IMR-90 (cell line): ENCODE results near the gene KLHL3. TPM values are rescaled to one million over a fixed set of nuclear protein-coding genes. Genes with fewer than 3 reads are reported as not detected.

Source experiments
- ATAC-seq: fragments of 200-7000 bp; cut with Tn5 transposase; 2 replicates; pipeline ENCODE4 v1.9.1; 2020; ENCODE audit warnings: low read depth, mild to moderate bottlenecking, moderate library complexity
- BruUV-seq: library from RNA; stranded (reverse); fragments of 400-500 nt; replicated peaks from 2 replicates; lab custom pipeline; 2021; lab: Mats Ljungman, UMichigan
- CTCF ChIA-PET: fragments of 300-600 bp; formaldehyde crosslinking; extraction: SDS; loops from one replicate; lab custom pipeline; 2021; ENCODE audit warnings: antibody characterized with exemption; lab: Yijun Ruan, JAX
- POLR2A ChIA-PET: fragments of 300-600 bp; sonication (Branson Sonifier 250); formaldehyde crosslinking; loops from one replicate; lab custom pipeline; 2022; ENCODE audit warnings: antibody characterized with exemption; ENCODE audit not compliant: unreplicated experiment; lab: Charles Lee
- DNase-seq: peaks from one replicate; pipeline ENCODE4 v3.0.0; 2013
- H2AFZ ChIP-seq: replicated peaks from 2 replicates; pipeline ENCODE3; 2013; ENCODE audit warnings: low read length, mild to moderate bottlenecking; ENCODE audit not compliant: poor library complexity
- H2AK5ac ChIP-seq: 2 replicates; pipeline ENCODE4 v1.6.1; 2013; ENCODE audit warnings: low read depth, low read length, inconsistent platforms
- H2AK9ac ChIP-seq: replicated peaks from 2 replicates; pipeline ENCODE3; 2013; ENCODE audit warnings: mild to moderate bottlenecking, low read depth, low read length, moderate library complexity; ENCODE audit not compliant: poor library complexity
- H2BK120ac ChIP-seq: 2 replicates; pipeline ENCODE4 v1.6.1; 2013; ENCODE audit warnings: low read depth, low read length, inconsistent platforms
- H2BK15ac ChIP-seq: 3 replicates; pipeline ENCODE4 v1.6.1; 2013; ENCODE audit warnings: low read depth, low read length, inconsistent platforms
- H2BK20ac ChIP-seq: 2 replicates; pipeline ENCODE4 v1.6.1; 2013; ENCODE audit warnings: low read depth, mild to moderate bottlenecking, inconsistent platforms, low read length, moderate library complexity
- H2BK5ac ChIP-seq: 2 replicates; pipeline ENCODE4 v1.6.1; 2013; ENCODE audit warnings: mild to moderate bottlenecking, low read depth, low read length, inconsistent platforms; ENCODE audit not compliant: poor library complexity, severe bottlenecking
- H3K14ac ChIP-seq: replicated peaks from 2 replicates; pipeline ENCODE4 v1.6.1; 2013; ENCODE audit warnings: low read depth, low read length, inconsistent platforms
- H3K18ac ChIP-seq: 2 replicates; pipeline ENCODE4 v1.6.1; 2013; ENCODE audit warnings: low read depth, low read length, control low read depth
- H3K23ac ChIP-seq: 2 replicates; pipeline ENCODE4 v1.6.1; 2013; ENCODE audit warnings: low read depth, low read length, inconsistent platforms
- H3K27ac ChIP-seq: 2 replicates; pipeline ENCODE4 v1.5.1; 2013; ENCODE audit warnings: mild to moderate bottlenecking, control low read depth, low read length; ENCODE audit not compliant: insufficient read depth
- H3K27me3 ChIP-seq: 2 replicates; pipeline ENCODE4 v1.6.1; 2013; ENCODE audit warnings: low read length; ENCODE audit not compliant: control insufficient read depth, insufficient read depth
- H3K36me3 ChIP-seq: 2 replicates; pipeline ENCODE4 v1.6.1; 2013; ENCODE audit warnings: low read length, mixed read lengths; ENCODE audit not compliant: control insufficient read depth, insufficient read depth
- H3K4ac ChIP-seq: 2 replicates; pipeline ENCODE4 v1.6.1; 2013; ENCODE audit warnings: low read depth, low read length, inconsistent platforms
- H3K4me1 ChIP-seq: 2 replicates; pipeline ENCODE4 v1.6.1; 2013; ENCODE audit warnings: low read length, mixed read lengths; ENCODE audit not compliant: control insufficient read depth, insufficient read depth
- H3K4me2 ChIP-seq: 2 replicates; pipeline ENCODE4 v1.6.1; 2013; ENCODE audit warnings: low read depth, mild to moderate bottlenecking, control low read depth, low read length, moderate library complexity
- H3K4me3 ChIP-seq: 2 replicates; pipeline ENCODE4 v1.5.1; 2013; ENCODE audit warnings: low read depth, mild to moderate bottlenecking, control low read depth, low read length, moderate library complexity; ENCODE audit not compliant: insufficient read depth
- H3K56ac ChIP-seq: 2 replicates; pipeline ENCODE4 v1.6.1; 2013; ENCODE audit warnings: low read length, inconsistent platforms; ENCODE audit not compliant: insufficient read depth; ENCODE audit errors: extremely low read depth
- H3K79me1 ChIP-seq, 2 experiments: 2 replicates each; pipeline ENCODE4 v1.6.1; 2013; ENCODE audit warnings: low read length in 2 of 2, inconsistent platforms in 1 of 2, low read depth in 1 of 2
- H3K9ac ChIP-seq: 2 replicates; pipeline ENCODE4 v1.6.1; 2013; ENCODE audit warnings: low read depth, low read length, control low read depth
- H3K9me1 ChIP-seq: 2 replicates; pipeline ENCODE4 v1.6.1; 2013; ENCODE audit warnings: low read length, inconsistent platforms; ENCODE audit not compliant: insufficient read depth
- H3K9me3 ChIP-seq: 2 replicates; pipeline ENCODE4 v1.6.1; 2013; ENCODE audit warnings: low read length; ENCODE audit not compliant: control insufficient read depth, insufficient read depth
- H4K20me1 ChIP-seq: 2 replicates; pipeline ENCODE4 v1.6.1; 2013; ENCODE audit warnings: low read length, inconsistent platforms; ENCODE audit not compliant: insufficient read depth
- H4K5ac ChIP-seq: 2 replicates; pipeline ENCODE4 v1.6.1; 2013; ENCODE audit warnings: mild to moderate bottlenecking, low read depth, low read length, control low read depth
- H4K8ac ChIP-seq, 2 experiments: 2 replicates each; pipeline ENCODE4 v1.6.1; 2013; ENCODE audit warnings: low read depth in 2 of 2, low read length in 2 of 2, control low read depth in 1 of 2, inconsistent platforms in 1 of 2
- H4K91ac ChIP-seq: 2 replicates; pipeline ENCODE4 v1.6.1; 2013; ENCODE audit warnings: low read depth, low read length, inconsistent platforms; ENCODE audit not compliant: insufficient read depth
- BHLHE40 ChIP-seq: fragments of 150-350 bp; IDR thresholded peaks from 2 replicates; pipeline ENCODE4 v1.6.1; 2016; ENCODE audit warnings: mild to moderate bottlenecking, low read depth, low read length
- CHD1 ChIP-seq: IDR thresholded peaks from 2 replicates; pipeline ENCODE4 v1.6.1; 2012; ENCODE audit warnings: low read depth, low read length, improper control_type of control experiment
- MAFK ChIP-seq: IDR thresholded peaks from 2 replicates; pipeline ENCODE4 v1.6.1; 2012; ENCODE audit warnings: low read depth, low read length, improper control_type of control experiment
- WGBS, 2 experiments: methylation state at CpG; one replicate each; pipeline versions ENCODE4 v1.1.5 to v1.1.7; 2013; ENCODE audit warnings: missing lambda C conversion rate in 2 of 2; ENCODE audit not compliant: insufficient read length in 1 of 2; ENCODE audit errors: extremely low coverage in 2 of 2; 5-methylcytosine and 5-hydroxymethylcytosine counted together
- dilution Hi-C: fragments of 300-500 bp; cut with HindIII; formaldehyde crosslinking; loops from one replicate; pipeline ENCODE4 v1.14.3; 2018; ENCODE audit warnings: low sequenced_read_pairs; ENCODE audit not compliant: unreplicated experiment
- in situ Hi-C: fragments of 300-500 bp; cut with MboI; formaldehyde crosslinking; loops from 3 replicates; pipeline ENCODE4 v1.14.3; 2019; ENCODE audit warnings: low sequenced_read_pairs, inconsistent platforms, mixed read lengths
- intact Hi-C: fragments of 100-400 bp; cut with micrococcal nuclease; formaldehyde crosslinking; loops from 2 replicates; pipeline ENCODE4 v1.10.0; 2022
- polyA plus RNA-seq, 3 experiments: library from polyadenylated mRNA; depleted of rRNA; stranded (reverse); fragments of >200 nt; gene quantifications; 2 replicates each; pipeline ENCODE4 v1.2.3, GENCODE V29; 2012; ENCODE audit warnings: low replicate concordance in 1 of 3
- total RNA-seq: library from RNA; depleted of rRNA; stranded (reverse); fragments of >200 nt; gene quantifications from 2 replicates; pipeline ENCODE4 v1.2.3, GENCODE V29; 2012
- TF ChIP-seq, protein P1 (sequence below): conservative IDR thresholded peaks from 2 replicates; pipeline ENCODE4 v1.5.1; 2012; ENCODE audit warnings: mild to moderate bottlenecking, low read depth, low read length, improper control_type of control experiment

Gene KLHL3
- total and polyA plus RNA-seq, 2 of the 4 experiments (the other 2 are of a cell fraction): 2.3 to 4.1 TPM

GRCh38 chr5:137607771-137608170 lies 128.1 kb downstream of the KLHL3 start:
- no peak overlapping the region for H2AFZ ChIP-seq
- H4K91ac ChIP-seq: no peak overlapping the region
- H3K9ac ChIP-seq: no peak overlapping the region
- H2BK5ac ChIP-seq: no peak overlapping the region
- ChIA-PET POLR2A (no interaction called here), CTCF (interaction anchor here (0.5 kb wide), 1 partner anchor 144 kb away, joined by 4 read pairs; no protein-coding TSS in a partner anchor)
- H3K4ac ChIP-seq: no peak overlapping the region
- no peaks in the 10 kb centered on the region for H3K36me3 ChIP-seq
- H4K5ac ChIP-seq: no peak overlapping the region
- H3K79me1 ChIP-seq: no peaks in the 10 kb centered on the region
- DNase-seq: no peak
- intact Hi-C loops: no loop called here
- no peak overlapping the region for H2AK5ac ChIP-seq
- H3K14ac ChIP-seq: no peak overlapping the region
- H3K23ac ChIP-seq: no peak overlapping the region
- no peak overlapping the region for H4K8ac ChIP-seq
- no peak overlapping the region for H3K18ac ChIP-seq
- no peaks in the 10 kb centered on the region for H4K20me1 ChIP-seq
- no TSS peak for BruUV-seq
- TF ChIP-seq BHLHE40: no peak
- no peak for TF ChIP-seq CHD1
- TF ChIP-seq, protein P1, sequence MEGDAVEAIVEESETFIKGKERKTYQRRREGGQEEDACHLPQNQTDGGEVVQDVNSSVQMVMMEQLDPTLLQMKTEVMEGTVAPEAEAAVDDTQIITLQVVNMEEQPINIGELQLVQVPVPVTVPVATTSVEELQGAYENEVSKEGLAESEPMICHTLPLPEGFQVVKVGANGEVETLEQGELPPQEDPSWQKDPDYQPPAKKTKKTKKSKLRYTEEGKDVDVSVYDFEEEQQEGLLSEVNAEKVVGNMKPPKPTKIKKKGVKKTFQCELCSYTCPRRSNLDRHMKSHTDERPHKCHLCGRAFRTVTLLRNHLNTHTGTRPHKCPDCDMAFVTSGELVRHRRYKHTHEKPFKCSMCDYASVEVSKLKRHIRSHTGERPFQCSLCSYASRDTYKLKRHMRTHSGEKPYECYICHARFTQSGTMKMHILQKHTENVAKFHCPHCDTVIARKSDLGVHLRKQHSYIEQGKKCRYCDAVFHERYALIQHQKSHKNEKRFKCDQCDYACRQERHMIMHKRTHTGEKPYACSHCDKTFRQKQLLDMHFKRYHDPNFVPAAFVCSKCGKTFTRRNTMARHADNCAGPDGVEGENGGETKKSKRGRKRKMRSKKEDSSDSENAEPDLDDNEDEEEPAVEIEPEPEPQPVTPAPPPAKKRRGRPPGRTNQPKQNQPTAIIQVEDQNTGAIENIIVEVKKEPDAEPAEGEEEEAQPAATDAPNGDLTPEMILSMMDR: no peak
- TF ChIP-seq MAFK: no peak
- dilution Hi-C loops: no loop called here
- H3K27ac ChIP-seq: no peak overlapping the region
- H2BK15ac ChIP-seq: no peak overlapping the region
- H2AK9ac ChIP-seq: no peak overlapping the region
- peaks cover 8% of the 10 kb centered on the region for H3K27me3 ChIP-seq
- H3K4me3 ChIP-seq: no peak overlapping the region
- WGBS, 2 experiments: no CpG with 5 or more reads among the region's 5 CpGs
- no peak overlapping the region for H2BK20ac ChIP-seq
- H3K4me1 ChIP-seq: no peaks in the 10 kb centered on the region
- no peak overlapping the region for H3K56ac ChIP-seq
- no peak overlapping the region for H3K4me2 ChIP-seq
- no peaks in the 10 kb centered on the region for H3K9me3 ChIP-seq
- H3K9me1 ChIP-seq: no peaks in the 10 kb centered on the region
- in situ Hi-C loops: no loop called here
- ATAC-seq: no peak
- no peak overlapping the region for H2BK120ac ChIP-seq
